ENCODE data around the gene CLCNKB. TPM values are rescaled to one million over a fixed set of nuclear protein-coding genes. Genes with fewer than 3 reads are reported as not detected.

CLCNKB gene
- total and polyA plus RNA-seq, 2 experiments from 2014 or later, result 1.3 to 1.9 TPM

DNA sequence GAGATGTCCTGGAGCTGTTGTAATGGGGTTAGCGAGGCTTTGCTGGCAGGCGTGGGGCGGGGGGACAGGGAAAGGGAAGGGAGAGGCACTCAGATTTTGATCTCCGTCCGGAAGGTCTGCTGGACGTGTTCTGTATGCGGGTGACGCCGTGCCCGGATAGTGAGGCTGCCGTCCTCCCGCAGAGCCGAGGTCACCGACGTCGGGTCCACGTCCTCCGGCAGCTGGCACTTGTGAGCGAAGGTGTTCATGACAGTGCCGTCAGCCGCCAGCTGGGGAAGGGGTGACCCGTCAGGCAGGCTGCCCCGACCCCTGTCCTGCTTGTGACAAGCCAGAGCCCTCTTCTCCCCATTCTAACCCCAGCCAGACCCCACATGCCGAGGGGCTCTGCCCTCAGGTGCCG, 28.1 kb upstream of the CLCNKB start:
- DNase-seq (ENCODE audit: low spot score), result no peak
- no peak overlapping the region for H3K27ac ChIP-seq (ENCODE audit: low read depth)
- peaks cover 23% of the 10 kb centered on the region for H3K27me3 Mint-ChIP-seq (ENCODE audit: insufficient read depth, low read depth, poor library complexity)
- H3K9me3 Mint-ChIP-seq, result no peaks in the 10 kb centered on the region
- no peak overlapping the region for H3K4me3 Mint-ChIP-seq
- H3K27me3 ChIP-seq (ENCODE audit: insufficient read depth), result no peaks in the 10 kb centered on the region
- H3K4me1 ChIP-seq (ENCODE audit: insufficient read depth), result peaks cover 38% of the 10 kb centered on the region
- H3K4me2 ChIP-seq, result no peak overlapping the region
- H2AFZ ChIP-seq, result no peak overlapping the region
- no peak for ATAC-seq
- peaks cover 5% of the 10 kb centered on the region; the same call in 1 of the 2 replicates for H3F3A ChIP-seq (replicated peaks; ENCODE audit: low read depth)
- TF ChIP-seq STAT1 (IDR thresholded peaks at IDR 0.05; ENCODE audit: unreplicated experiment) (no peak), CREB1 (CRISPR knock-in tag; IDR thresholded peaks at IDR 0.05; ENCODE audit: low read depth) (no peak), ZNF331 (CRISPR knock-in tag; IDR thresholded peaks at IDR 0.05; ENCODE audit: low read depth) (no peak), JUNB (IDR thresholded peaks at IDR 0.05; ENCODE audit: unreplicated experiment) (no peak), NANOG (IDR thresholded peaks at IDR 0.05; ENCODE audit: borderline replicate concordance) (no peak), POLR2AphosphoS5 (IDR thresholded peaks at IDR 0.05; ENCODE audit: low read depth) (no peak), EZH2phosphoT487 (IDR thresholded peaks at IDR 0.05; ENCODE audit: unreplicated experiment) (no peak), EZH2 (IDR thresholded peaks at IDR 0.05; ENCODE audit: low read depth, unreplicated experiment) (no peak), ZNF114 (CRISPR knock-in tag; IDR thresholded peaks at IDR 0.05) (no peak)
- TF ChIP-seq, protein P1, sequence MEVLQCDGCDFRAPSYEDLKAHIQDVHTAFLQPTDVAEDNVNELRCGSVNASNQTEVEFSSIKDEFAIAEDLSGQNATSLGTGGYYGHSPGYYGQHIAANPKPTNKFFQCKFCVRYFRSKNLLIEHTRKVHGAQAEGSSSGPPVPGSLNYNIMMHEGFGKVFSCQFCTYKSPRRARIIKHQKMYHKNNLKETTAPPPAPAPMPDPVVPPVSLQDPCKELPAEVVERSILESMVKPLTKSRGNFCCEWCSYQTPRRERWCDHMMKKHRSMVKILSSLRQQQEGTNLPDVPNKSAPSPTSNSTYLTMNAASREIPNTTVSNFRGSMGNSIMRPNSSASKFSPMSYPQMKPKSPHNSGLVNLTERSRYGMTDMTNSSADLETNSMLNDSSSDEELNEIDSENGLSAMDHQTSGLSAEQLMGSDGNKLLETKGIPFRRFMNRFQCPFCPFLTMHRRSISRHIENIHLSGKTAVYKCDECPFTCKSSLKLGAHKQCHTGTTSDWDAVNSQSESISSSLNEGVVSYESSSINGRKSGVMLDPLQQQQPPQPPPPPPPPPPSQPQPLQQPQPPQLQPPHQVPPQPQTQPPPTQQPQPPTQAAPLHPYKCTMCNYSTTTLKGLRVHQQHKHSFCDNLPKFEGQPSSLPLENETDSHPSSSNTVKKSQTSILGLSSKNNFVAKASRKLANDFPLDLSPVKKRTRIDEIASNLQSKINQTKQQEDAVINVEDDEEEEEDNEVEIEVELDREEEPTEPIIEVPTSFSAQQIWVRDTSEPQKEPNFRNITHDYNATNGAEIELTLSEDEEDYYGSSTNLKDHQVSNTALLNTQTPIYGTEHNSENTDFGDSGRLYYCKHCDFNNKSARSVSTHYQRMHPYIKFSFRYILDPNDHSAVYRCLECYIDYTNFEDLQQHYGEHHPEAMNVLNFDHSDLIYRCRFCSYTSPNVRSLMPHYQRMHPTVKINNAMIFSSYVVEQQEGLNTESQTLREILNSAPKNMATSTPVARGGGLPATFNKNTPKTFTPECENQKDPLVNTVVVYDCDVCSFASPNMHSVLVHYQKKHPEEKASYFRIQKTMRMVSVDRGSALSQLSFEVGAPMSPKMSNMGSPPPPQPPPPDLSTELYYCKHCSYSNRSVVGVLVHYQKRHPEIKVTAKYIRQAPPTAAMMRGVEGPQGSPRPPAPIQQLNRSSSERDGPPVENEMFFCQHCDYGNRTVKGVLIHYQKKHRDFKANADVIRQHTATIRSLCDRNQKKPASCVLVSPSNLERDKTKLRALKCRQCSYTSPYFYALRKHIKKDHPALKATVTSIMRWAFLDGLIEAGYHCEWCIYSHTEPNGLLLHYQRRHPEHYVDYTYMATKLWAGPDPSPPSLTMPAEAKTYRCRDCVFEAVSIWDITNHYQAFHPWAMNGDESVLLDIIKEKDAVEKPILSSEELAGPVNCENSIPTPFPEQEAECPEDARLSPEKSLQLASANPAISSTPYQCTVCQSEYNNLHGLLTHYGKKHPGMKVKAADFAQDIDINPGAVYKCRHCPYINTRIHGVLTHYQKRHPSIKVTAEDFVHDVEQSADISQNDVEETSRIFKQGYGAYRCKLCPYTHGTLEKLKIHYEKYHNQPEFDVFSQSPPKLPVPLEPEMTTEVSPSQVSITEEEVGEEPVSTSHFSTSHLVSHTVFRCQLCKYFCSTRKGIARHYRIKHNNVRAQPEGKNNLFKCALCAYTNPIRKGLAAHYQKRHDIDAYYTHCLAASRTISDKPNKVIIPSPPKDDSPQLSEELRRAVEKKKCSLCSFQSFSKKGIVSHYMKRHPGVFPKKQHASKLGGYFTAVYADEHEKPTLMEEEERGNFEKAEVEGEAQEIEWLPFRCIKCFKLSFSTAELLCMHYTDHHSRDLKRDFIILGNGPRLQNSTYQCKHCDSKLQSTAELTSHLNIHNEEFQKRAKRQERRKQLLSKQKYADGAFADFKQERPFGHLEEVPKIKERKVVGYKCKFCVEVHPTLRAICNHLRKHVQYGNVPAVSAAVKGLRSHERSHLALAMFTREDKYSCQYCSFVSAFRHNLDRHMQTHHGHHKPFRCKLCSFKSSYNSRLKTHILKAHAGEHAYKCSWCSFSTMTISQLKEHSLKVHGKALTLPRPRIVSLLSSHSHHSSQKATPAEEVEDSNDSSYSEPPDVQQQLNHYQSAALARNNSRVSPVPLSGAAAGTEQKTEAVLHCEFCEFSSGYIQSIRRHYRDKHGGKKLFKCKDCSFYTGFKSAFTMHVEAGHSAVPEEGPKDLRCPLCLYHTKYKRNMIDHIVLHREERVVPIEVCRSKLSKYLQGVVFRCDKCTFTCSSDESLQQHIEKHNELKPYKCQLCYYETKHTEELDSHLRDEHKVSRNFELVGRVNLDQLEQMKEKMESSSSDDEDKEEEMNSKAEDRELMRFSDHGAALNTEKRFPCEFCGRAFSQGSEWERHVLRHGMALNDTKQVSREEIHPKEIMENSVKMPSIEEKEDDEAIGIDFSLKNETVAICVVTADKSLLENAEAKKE (CRISPR knock-in tag; IDR thresholded peaks at IDR 0.05), result no peak
- TF ChIP-seq, protein P2, sequence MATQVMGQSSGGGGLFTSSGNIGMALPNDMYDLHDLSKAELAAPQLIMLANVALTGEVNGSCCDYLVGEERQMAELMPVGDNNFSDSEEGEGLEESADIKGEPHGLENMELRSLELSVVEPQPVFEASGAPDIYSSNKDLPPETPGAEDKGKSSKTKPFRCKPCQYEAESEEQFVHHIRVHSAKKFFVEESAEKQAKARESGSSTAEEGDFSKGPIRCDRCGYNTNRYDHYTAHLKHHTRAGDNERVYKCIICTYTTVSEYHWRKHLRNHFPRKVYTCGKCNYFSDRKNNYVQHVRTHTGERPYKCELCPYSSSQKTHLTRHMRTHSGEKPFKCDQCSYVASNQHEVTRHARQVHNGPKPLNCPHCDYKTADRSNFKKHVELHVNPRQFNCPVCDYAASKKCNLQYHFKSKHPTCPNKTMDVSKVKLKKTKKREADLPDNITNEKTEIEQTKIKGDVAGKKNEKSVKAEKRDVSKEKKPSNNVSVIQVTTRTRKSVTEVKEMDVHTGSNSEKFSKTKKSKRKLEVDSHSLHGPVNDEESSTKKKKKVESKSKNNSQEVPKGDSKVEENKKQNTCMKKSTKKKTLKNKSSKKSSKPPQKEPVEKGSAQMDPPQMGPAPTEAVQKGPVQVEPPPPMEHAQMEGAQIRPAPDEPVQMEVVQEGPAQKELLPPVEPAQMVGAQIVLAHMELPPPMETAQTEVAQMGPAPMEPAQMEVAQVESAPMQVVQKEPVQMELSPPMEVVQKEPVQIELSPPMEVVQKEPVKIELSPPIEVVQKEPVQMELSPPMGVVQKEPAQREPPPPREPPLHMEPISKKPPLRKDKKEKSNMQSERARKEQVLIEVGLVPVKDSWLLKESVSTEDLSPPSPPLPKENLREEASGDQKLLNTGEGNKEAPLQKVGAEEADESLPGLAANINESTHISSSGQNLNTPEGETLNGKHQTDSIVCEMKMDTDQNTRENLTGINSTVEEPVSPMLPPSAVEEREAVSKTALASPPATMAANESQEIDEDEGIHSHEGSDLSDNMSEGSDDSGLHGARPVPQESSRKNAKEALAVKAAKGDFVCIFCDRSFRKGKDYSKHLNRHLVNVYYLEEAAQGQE (IDR thresholded peaks at IDR 0.05; ENCODE audit: unreplicated experiment), result no peak
- TF ChIP-seq, protein P3, sequence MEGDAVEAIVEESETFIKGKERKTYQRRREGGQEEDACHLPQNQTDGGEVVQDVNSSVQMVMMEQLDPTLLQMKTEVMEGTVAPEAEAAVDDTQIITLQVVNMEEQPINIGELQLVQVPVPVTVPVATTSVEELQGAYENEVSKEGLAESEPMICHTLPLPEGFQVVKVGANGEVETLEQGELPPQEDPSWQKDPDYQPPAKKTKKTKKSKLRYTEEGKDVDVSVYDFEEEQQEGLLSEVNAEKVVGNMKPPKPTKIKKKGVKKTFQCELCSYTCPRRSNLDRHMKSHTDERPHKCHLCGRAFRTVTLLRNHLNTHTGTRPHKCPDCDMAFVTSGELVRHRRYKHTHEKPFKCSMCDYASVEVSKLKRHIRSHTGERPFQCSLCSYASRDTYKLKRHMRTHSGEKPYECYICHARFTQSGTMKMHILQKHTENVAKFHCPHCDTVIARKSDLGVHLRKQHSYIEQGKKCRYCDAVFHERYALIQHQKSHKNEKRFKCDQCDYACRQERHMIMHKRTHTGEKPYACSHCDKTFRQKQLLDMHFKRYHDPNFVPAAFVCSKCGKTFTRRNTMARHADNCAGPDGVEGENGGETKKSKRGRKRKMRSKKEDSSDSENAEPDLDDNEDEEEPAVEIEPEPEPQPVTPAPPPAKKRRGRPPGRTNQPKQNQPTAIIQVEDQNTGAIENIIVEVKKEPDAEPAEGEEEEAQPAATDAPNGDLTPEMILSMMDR (conservative IDR thresholded peaks at IDR 0.05; ENCODE audit: low read depth in 2 of 2), result no peak
- TF ChIP-seq, protein P4, sequence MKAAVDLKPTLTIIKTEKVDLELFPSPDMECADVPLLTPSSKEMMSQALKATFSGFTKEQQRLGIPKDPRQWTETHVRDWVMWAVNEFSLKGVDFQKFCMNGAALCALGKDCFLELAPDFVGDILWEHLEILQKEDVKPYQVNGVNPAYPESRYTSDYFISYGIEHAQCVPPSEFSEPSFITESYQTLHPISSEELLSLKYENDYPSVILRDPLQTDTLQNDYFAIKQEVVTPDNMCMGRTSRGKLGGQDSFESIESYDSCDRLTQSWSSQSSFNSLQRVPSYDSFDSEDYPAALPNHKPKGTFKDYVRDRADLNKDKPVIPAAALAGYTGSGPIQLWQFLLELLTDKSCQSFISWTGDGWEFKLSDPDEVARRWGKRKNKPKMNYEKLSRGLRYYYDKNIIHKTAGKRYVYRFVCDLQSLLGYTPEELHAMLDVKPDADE (IDR thresholded peaks at IDR 0.05), result no peak
- no peaks in the 10 kb centered on the region for H3K9me2 ChIP-seq (ENCODE audit: insufficient read depth)
- no peak overlapping the region for H3K4me3 ChIP-seq
- no peaks in the 10 kb centered on the region for H3K79me2 ChIP-seq (replicated peaks; ENCODE audit: insufficient read depth)
- H3K36me3 Mint-ChIP-seq (ENCODE audit: low read depth), result no peaks in the 10 kb centered on the region
- no peak overlapping the region for H3K27ac Mint-ChIP-seq
- no peaks in the 10 kb centered on the region for H4K20me1 ChIP-seq (replicated peaks; ENCODE audit: insufficient read depth)
- no peaks in the 10 kb centered on the region for H3K36me3 ChIP-seq (ENCODE audit: insufficient read depth)
- H3K4me1 Mint-ChIP-seq, result peaks cover 65% of the 10 kb centered on the region
